Activated CD8-positive, alpha-beta memory T cell treated with anti-CD3 and anti-CD28 coated beads for 1 hour (primary cell): Measurements from ENCODE around the gene APPL2.

Experiments used
- DNase-seq, 2 donors: peaks; one replicate each; pipeline ENCODE4 v3.0.0-alpha.2; 2020; ENCODE audit warnings: low read depth in 1 of 2; ENCODE audit errors: extremely low read depth in 1 of 2

APPL2 gene

DNA sequence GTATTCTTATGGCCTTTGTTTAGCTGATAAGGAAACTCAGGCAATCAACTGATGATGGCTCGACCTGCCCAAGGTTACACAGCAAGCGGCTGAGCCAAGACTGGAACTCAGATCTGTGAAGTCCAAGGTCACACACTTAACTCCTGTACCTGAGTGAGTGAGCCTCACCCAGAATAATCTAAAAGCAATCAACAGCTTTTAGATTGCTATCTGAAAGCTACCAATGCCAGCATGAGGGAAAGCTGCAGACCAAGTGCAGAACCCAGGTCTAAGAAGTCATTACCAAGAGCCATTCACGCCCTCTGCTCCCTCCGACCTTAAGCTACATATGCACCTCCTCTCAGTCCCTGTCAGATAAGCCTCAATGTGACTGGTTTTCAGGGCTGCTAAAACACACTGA lies 12.1 kb downstream of the APPL2 start:
- DNase-seq = no peak

DNA sequence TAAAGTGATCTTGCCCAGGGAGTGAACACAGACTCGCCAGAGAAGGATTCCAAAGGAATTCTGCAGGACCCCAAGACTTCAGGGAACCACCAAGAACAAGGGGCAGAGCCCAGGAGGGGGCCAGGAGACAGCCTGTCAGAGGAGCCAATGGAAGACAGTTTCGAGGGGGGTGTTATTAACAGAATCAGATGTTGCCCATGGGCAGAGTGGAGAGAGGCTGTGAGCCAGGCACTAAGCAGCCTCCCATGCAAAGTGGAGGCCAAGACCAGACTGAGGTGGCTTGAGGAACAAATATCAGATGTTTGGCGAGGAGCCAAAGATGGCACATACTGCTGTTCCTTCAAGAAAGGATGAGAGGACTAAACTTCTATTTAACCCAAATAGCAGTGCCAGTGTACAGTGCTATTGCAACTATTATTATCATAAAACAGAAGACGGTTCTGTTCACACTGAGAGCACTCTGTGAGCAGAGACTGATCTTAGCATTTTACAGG lies 12.6 kb downstream of the APPL2 start:
- DNase-seq = no peak

DNA sequence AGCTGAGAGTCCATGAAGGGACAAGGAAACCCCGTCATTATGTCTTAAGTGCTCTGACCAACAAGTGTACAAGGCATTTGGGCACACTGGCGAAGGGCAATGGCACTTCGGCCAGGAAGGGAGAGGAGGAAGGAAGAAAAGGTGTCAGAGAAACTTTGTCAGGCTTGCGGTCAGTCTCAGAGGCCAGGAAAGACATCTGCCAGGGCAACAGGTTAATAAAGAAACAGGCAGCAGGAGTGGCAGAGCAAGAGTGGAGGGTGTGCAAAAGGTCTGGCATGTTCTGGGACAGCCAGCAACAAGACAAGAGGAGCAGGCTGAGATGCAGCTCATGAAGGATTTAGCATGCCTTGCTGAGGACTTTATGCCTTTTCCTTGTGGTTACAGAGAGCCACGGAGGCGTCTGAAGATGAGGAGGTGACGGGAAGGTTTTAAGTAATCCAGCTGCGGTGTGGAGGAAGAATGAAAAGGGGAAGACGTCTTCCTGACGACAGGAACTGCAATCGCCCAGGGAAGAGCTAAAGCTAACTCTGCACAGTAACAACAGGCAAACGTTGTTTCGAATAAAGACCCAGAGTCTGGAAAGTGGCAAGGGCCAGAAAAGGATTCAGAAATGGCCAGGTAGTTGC lies 13.1 kb downstream of the APPL2 start:
- DNase-seq = no peak

DNA sequence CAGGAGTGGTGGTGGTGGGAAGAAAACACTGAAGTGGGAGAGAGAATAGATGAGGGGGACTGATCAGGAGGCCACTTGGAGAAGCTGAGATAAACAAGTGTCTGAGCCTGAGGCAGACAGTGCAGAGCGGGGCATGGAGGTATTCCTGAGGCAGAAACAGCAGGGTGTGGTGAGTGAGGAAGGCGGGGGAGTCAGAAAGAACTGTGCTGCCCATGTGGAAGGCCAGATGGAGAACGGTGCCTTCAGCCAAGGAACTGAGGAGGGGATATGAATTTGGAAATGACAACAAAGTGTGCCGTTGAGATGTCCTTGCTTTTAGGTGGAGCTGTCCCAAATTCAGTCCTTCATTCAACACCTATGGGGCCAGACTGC lies 13.7 kb downstream of the APPL2 start:
- no peak for DNase-seq

DNA sequence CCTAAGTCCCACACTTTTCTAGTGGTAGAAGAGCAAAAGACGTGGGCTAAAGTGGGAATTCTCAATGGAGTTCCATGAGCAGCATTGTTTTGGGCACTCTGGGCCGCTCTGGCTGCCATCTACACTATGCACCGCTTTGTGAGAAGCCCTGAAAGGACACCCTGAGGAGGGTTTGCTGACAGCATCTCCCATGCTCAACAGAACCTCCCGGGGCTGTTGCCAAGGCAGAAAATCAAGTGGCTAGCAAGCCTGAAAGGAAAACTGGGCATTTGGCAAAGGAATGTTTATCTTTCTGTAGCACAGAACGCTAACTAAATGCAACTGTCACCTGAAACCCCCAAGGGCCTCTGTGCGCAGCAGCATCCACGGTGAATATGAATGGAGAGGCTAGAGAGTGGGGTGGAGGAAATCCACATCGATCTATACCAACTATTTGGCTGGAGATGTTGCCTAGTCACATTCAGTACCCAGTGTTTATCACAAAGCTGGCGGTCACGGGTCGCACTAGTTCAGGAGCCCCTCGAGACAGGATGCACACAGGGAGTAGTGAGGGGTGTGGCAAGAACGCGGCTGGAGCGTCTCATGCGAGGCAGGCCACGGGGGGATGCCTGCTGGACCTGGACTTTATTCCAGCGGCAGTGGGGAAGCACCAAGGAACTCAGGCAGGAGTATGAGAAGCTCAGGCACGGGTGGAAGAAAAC lies 14.2 kb downstream of the APPL2 start:
- no peak for DNase-seq

DNA sequence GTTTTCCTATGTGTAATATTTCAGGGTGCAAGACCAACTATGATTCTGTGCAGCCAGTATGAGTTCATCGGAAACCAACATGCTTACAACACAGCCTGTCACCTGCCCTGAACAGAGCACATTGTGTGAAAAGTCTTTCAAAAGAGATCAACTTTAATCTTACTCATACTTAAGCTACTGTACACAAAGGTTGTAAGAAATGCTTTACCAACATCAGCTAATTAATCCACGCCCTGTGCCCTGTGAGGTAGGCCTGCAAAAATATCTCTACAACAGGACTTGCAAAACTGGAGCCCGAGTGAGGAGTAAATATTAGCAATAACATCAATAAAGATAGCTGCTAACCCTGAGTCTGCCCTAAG lies 15.1 kb downstream of the APPL2 start:
- DNase-seq = no peak

DNA sequence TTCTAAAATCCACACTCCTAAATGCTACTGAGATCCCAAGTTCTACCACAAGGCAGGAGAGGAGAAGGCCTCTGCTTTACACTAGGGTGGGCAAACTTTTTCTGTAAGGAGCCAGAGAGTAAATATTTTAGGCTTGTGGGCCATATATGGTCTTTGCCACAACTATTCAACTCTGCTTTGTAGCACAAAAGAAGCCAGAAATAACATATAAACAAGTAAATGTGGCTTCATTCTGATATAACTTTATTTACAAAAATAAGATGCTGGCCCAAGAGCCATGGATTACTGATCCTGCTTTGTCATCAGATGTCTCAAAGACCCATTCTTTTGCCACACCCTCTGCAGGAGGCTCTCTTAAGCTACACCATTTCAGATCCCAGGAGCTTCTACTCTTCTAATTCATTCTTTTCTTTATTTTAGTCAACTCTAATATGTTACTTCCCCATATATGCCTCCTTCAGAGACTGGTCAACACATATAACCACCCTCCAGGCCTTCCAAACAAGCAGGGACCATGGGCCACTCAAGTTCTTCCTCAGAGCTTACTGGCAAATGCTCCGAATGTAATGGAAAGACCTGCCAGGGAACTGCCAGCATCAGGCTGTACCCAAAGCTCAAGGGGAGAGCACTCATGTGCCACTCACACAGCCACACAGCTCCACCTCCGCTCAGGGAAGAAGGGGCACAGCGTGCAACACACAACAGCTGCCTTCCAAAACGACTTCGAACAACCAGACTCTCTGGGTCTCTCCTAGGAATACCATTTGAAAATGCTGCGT lies 15.6 kb downstream of the APPL2 start:
- DNase-seq = no peak

DNA sequence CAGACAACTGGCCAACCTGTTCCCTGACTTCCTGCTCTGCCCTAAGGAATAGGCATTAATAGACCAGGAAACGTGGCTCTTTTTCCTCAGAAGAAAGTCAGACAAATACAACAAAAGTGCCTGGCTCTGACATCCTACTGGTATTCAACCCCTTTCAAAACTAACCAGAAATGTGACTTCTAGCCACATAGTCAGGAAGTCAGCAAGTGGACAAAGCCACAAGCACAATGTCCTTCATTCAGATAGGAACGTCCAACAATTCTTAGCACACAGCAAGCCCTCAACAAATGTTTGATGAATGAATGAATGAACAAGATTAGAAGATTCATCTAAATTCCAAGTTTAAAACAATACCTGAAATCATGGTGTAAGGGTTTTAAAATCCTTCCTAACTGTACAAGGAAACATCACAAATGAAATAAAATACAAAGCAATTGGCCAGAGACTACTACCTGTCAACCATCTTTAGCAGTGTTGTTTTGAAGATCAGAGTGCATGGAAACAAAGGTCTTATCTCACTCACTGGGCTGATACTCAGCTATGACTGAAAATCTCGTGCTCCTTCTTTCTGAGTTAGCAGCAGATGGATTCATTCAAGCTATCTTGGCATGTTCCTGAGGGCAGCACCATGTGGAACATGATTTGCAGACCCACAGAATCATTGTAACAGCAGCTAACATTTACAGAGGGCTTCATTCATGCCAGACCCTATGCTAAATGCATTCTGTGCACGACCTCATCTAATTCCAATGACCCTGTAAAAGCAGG lies 16.5 kb downstream of the APPL2 start:
- no peak for DNase-seq

DNA sequence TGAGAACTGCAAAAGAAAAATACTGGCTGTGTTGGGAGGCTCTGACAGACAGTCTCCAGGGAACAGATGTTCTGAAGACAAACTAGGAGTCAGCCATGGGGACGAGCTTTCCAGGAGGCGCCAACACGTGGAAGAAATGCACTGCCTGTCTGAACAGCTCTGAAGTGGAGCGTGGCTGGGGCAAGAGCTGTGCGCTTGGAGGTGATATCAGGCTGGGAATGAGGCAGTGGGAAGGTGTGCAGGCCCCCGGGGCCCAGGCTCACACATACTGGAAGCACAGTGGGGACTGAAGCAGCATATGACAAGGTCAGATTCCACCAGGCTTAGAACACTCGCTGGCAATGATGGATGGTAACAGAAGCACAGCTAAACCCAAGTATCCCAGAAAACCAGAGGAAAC lies 17.5 kb downstream of the APPL2 start:
- no peak for DNase-seq

DNA sequence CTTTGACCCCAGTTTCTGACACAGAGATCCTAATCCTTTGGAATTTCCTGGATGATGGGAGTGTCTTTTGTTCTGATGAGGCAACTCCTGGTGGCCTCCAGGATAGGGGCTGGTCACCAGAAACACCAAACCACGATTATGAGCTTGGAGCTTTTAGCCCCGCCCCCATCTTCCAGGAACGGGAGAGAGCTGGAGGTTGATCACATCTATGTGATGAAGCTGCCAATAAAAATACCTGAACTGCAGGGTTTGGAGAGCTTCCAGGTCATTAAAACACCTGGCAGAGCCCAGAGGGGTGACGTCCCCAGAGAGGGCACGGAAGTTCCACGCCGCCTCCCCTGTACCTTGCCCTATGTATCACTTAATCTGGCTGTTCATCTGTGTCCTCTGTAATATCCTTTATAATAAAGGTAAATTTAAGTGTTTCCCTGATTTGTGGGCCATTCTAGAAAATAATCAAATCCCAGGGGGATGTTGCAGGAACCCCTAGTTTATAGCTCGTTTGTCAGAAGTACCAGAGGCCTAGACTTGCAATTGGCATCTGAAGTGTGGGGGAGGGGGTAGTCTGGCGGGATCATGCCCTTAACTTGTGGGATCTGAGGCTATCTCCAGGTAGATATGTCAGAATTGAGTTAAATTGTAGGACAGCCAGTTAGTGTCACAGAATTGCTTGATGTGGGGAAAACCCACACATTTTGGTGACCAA lies 21.2 kb downstream of the APPL2 start:
- DNase-seq = no peak

DNA sequence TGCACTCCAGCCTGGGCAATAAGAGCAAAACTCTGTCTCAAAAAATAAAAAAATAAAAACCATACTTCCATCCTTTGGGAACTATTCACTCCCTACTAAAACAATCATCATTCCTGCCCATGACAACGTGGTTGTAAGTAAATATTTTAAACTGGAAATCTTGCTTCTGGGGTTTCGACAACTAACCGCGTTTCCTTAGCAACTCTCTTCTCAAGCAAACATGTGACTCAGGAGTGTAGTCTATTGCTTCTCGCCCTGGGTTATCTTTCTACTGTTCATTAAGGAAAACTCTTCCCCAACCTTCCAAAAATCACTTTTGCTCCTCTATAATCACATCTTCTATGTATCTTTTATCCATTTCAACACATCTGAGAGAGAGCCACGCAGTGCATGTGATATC lies 21.8 kb downstream of the APPL2 start:
- no peak for DNase-seq

DNA sequence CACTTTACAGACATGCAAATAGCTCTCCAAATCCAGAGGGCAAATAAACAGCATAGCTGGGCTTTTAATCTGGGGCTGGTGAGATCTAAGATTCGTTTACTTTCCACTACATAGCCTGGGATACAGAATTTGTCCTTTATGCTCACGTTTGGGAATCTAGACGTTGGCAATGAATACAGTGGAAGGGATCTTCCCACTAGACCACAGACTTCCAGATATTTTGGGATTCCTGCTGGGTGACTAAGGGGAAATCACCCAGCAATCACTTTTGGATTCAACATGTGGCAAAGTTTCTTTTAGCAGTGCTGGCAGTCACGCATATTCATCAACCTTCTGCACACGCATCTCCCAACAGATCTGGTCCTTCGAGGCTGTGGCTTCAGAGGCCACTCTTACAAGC lies 23.5 kb downstream of the APPL2 start:
- no peak for DNase-seq

DNA sequence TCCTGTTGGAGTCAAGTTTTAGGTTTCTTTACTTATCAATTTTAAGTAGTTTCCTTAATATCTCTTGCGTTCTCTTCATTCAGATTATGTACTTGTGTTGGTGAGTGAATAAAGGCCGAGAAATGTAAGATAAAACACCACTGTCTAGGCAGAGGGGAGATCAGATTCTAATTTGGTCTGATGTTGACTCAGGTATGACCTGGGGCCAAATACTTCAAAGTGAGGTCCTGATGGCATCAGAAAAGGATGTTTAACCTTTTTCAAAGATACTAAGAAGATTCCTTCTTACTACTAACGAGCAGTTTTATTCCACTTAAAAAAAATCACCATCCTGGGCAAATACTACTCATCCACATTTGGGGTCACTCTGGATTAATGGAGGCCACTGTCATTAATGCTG lies 26.9 kb downstream of the APPL2 start:
- DNase-seq = no peak

DNA sequence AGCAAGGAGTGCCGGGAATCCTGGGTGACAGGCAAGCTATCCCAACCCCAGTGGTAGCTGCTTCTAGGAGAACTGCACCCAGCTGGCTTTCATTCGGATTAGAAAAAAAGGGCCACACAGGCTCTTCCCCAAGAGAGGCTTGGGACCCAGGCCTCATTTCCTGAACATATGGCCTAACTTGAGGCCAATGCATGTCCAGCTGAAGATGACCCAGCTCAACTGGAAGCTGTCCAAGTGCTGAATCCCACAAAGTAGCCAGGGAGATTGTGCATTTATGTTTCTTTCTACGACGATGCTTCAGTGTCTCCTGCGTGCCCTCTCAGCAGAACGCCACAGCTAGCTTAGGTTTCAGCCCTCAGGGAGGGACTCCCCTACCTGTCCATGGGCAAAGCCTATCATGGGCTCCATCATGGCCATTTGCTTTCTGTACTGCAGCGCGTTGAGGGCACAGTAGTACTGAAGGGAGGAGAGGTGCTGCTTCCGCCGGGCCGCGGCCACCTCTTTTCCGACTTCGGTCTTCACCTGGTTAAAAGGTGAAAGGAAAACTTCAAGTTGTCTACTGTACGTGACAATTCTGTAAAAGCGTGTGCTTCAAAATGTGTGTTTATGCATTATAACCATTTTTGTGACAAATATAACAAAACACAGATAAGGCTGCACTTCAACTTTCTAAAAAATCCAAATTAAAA lies 29.1 kb downstream of the APPL2 start:
- no peak for DNase-seq

DNA sequence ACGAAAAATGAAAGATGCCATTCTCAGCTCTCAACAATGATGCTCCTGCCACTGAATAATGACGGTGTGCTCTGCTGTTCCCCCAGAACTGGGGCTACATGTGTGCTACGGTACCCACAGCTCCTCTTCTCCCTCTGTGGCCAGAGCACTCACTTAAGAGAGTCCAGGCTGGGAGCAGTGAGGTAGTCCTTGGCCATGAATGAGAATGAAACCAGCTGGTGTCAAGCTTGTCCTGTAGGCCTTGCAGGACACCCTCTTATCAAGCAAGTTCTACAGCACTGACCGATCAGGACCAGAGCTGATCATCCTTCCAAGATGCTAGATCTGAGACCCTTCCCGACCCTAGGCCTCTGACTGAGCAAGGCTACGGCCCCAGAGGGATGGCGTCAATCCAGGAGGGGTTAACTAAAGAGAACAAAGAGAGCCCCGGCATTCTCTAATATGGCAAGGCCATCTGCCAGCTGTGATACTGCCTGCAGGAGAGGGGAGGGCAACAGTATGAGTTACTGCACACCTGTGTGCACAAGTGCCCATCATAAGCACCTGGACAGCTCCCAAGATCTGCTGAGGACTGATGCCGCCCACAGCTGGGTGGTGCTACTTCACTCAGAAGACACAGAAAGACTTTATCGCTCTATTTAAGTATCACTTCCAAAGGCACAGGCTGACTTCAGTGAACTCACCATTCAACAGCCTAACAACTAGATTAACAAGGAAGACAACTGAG lies 30.5 kb downstream of the APPL2 start:
- DNase-seq = no peak

DNA sequence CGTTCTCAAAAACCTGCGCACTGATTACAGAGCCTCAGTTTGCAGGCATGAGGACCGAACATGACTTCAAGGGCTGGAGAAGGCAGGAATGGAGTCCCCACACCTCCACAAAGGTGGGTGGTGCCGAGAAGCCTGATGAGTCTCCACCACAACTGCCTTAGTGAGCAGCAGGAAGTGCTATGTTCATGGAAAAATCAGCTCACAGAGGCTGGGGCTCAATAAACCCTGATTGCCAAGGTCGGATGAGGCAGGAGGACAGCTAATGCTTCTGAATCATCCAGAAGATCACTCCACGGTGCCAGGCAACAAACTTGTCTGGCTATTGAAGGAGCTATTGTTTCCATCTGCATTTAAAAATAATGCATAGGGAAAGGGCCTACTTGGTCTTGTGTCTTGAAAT lies 31.1 kb downstream of the APPL2 start:
- DNase-seq = no peak

DNA sequence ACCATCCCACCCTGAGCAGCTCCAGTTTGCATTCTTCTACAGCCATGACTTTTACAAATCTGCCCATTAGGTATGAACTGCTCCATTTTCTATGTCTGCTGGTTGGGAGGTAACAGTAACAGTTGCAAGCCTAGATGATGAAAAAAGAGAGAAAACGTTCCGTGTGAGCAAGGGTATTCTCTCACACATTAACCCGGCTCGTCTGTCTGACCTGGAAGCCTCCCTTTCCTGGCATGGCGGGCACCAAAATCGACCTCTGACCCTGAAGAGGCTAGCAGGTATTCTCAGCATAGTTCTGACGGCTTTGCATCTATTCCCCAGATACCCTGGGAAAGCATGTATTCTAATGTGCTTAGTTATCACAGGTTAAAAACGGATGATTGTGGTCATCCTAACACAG lies 31.8 kb downstream of the APPL2 start:
- DNase-seq = no peak

DNA sequence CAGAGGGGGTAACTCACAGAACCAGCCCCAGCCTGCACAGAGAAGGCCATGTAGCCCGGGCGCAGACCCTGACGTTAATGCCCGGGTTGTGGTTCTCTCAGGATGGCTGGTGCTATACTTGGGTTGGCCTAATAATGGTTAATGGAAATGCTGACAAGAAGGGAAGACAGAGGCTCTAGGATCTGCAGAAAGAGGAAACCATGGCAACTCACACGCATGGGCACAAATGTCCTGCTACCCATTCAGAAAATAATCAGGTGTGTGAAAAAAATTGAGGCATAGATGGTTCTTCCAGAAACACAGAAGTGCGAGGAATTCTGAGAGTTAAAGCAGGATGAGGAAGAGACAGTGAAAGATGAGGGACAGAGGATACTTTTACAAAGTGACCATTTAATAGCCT lies 33.8 kb downstream of the APPL2 start:
- DNase-seq = no peak

DNA sequence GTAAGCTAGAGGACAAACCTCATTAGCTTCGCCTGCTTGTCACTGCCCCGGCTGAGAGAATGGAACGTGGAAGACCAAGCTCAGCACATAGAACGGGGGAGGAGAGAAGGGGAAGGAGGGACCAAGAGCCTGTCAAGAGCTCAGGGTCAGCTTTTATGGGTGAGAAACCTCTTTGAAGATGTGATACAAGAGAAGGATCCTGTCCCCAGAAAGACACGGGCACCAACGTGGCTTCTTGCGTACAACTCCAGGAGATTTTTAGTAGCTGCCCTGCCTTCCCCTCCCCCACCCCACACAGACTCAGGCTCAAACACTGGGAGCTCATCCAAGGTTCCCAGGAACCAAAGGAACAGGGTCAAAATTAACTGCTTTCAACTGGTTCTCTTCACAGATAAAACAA lies 34.7 kb downstream of the APPL2 start:
- no peak for DNase-seq

DNA sequence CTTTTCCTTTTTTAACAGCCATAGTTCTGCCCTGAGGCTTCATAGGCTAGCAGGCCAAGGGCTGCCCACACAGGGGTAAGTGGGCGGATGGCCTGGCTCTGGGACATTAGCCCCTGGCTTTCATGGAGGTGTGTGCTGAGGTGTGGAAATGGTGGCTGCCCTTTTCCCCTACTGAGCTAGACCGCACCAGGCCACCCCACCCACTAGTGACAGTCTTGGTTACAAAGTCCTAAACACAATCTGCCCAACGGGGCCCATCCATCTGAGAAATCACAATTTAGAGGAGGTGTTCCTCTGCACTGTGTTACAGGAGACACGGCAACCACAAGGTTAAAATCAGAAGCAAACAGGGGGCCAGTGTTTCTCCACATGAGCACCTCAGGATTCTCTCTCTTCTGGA lies 35.6 kb downstream of the APPL2 start:
- DNase-seq = no peak
